Vagina (tissue), 2 donors: ENCODE results near the gene LTBP2. TPM values are rescaled to one million over a fixed set of nuclear protein-coding genes. Genes with fewer than 3 reads are reported as not detected.

Experiments
- DNase-seq, 2 donors: peaks; one replicate each; pipeline ENCODE4 v3.0.0-alpha.2; 2017; ENCODE audit errors: extremely low spot score in 2 of 2
- H3K27ac ChIP-seq: fragments of 200-600 bp; sonication (generic); one replicate; pipeline ENCODE4 v1.5.1; 2019
- H3K27me3 ChIP-seq: fragments of 200-600 bp; sonication (generic); one replicate; pipeline ENCODE4 v1.5.1; 2019
- H3K36me3 ChIP-seq, 2 donors: fragments of 200-600 bp; sonication (generic); one replicate each; pipeline ENCODE4 v1.5.1; 2017 to 2019
- H3K4me1 ChIP-seq: fragments of 200-600 bp; sonication (generic); one replicate; pipeline ENCODE4 v1.5.1; 2019
- H3K4me3 ChIP-seq, 2 donors: fragments of 200-600 bp; sonication (generic); 1 replicate in 1 of 2; 2 replicates in 1 of 2; pipeline ENCODE4 v1.5.1; 2016 to 2019
- H3K9me3 ChIP-seq: fragments of 200-600 bp; sonication (generic); one replicate; pipeline ENCODE4 v1.5.1; 2019
- CTCF ChIP-seq, 3 experiments: fragments of 450-650 bp in 2 of 3; fragments of 200-600 bp in 1 of 3; sonication (generic) in 1 of 3; IDR thresholded peaks; one replicate each; pipeline ENCODE4 v1.5.1; 2017 to 2019; ENCODE audit warnings: antibody characterized with exemption in 3 of 3, mild to moderate bottlenecking in 2 of 3, moderate library complexity in 2 of 3
- POLR2A ChIP-seq, 2 donors: fragments of 450-650 bp; IDR thresholded peaks; one replicate each; pipeline ENCODE4 v1.6.1; 2017; ENCODE audit warnings: antibody characterized with exemption in 2 of 2, mild to moderate bottlenecking in 2 of 2, moderate library complexity in 2 of 2
- POLR2AphosphoS5 ChIP-seq, 2 donors: sonication (generic); formaldehyde crosslinking; IDR thresholded peaks; one replicate each; pipeline ENCODE4 v1.9.0; 2017; ENCODE audit warnings: antibody characterized with exemption in 2 of 2, mild to moderate bottlenecking in 2 of 2, low read depth in 1 of 2; ENCODE audit not compliant: insufficient read depth in 1 of 2
- intact Hi-C: fragments of 100-400 bp; cut with DNase I; formaldehyde crosslinking; loops from one replicate; pipeline ENCODE4 v1.15.1; 2023
- total RNA-seq: library from RNA; depleted of rRNA; stranded (reverse); fragments of >200 nt; gene quantifications from one replicate; pipeline ENCODE4 v1.2.3, GENCODE V29; 2016

LTBP2 gene
- total RNA-seq, 1 donor from 2014 or later, result 52.5 TPM

DNA sequence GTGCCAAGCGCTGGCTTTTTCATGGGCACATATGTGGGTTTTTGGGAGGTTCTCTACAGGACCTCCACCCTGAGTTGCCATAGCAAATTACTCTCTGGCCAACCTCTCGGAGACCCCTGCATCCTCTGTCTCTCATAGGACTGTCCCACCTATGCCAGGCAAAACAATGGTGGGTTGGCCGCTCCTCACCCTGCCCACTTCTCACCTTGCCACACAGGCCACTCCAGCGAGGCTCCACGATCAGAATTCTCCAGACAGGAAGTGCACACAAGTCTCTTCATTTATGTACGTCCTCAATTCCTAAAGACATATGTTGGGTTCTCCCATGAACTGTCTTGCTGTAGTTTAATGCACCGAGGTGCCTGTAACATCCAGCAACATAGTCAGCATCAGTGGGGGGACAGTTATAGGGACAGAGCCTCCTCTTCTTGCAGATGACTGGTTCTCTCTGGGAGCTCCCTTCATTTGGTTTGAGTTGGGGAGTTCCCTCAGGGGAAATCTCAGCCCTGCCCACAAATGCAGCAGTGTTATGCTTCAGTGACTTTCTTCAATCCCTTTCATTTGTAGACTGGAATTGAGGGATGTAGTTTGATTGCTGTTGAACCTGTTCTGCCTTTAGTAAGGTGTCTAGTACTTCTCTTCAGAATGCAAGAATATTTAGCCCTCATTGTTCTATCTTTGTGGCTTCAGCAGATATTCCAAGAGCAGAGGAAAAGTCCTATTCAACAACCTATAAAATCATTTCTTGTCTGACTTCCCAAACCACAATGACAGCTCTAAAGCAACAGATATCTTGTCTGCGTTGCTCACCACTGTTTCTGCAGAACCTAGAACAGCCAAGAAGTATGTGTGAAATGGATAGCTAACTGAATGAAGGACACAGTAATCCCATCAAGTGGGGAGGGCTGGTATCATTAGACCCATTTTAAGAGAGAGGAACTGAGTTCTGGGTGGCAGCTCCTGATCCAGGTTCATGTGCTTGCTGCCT lies 2.8 kb upstream of the LTBP2 start:
- H3K4me1 ChIP-seq, result peaks cover 83% of the 10 kb centered on the region
- DNase-seq, result no peak
- intact Hi-C loops, result loop anchor here (5.0 kb wide), 1 partner anchor 97 kb away; the partner anchor contains the start of genes AREL1 and FCF1
- H3K9me3 ChIP-seq, result no peaks in the 10 kb centered on the region
- H3K27me3 ChIP-seq, result no peaks in the 10 kb centered on the region
- no peaks in the 10 kb centered on the region for H3K36me3 ChIP-seq
- TF ChIP-seq POLR2A (IDR thresholded peaks at IDR 0.05) (no peak), POLR2AphosphoS5 (IDR thresholded peaks at IDR 0.05; ENCODE audit: insufficient read depth in 1 of 2, low read depth in 1 of 2) (no peak), CTCF (IDR thresholded peaks at IDR 0.05) (no peak)
- H3K4me3 ChIP-seq, result no peak overlapping the region
- no peak overlapping the region for H3K27ac ChIP-seq

GRCh38 chr14:74613211-74613914 lies 1.3 kb upstream of the LTBP2 start:
- Histone ChIP-seq H3K9me3 (no peaks in the 10 kb centered on the region), H3K4me1 (peaks cover 77% of the 10 kb centered on the region), H3K27me3 (no peaks in the 10 kb centered on the region), H3K27ac (no peak overlapping the region), H3K4me3 (peak overlapping the region in 1 of 2 donors; percentile 62), H3K36me3 (no peaks in the 10 kb centered on the region)
- TF ChIP-seq CTCF (IDR thresholded peaks at IDR 0.05) (no peak), POLR2A (IDR thresholded peaks at IDR 0.05) (no peak), POLR2AphosphoS5 (IDR thresholded peaks at IDR 0.05; ENCODE audit: insufficient read depth in 1 of 2, low read depth in 1 of 2) (no peak)
- intact Hi-C loops, result loop anchor here (2.0 to 5.0 kb wide), 2 partner anchors 99 to 113 kb away; partner anchors contain the start of genes AREL1 and FCF1
- no peak for DNase-seq

DNA sequence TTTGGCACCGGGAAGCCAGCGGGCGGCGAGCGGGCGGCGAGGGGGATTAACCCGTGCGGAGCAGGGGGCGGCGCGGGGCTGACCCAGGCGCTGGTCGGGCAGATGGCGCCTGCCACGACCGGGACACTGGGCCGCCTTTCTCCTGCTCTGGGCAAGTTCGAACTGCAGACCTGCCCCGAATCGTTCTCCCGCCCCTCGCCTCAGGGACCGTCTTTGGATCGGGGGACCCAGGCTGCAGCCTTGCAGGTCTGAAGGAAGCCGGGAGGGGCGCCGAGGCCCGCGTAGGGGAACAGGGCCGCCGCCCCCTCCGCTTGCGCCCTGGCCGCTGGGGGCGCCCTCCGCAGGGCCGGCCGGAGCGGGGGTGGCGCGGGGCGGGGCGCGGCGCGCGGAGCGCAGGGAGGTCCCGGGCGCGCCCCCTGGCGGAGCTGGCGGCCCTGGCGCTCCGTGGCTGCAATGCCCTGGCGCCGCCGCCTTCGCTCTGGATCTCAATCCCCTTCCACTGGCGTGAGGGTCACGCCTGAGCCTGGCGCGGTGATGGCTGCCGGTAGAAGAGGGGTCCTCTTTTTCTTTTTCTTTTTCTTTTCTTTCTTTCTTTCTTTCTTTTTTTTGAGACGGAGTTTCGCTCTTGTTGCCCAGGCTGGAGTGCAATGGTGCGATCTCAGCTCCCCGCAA lies 449 bp upstream of the LTBP2 start:
- DNase-seq, result no peak
- Histone ChIP-seq H3K4me3 (peak overlapping the region; percentile 62 to 71), H3K4me1 (peaks cover 68% of the 10 kb centered on the region), H3K9me3 (no peaks in the 10 kb centered on the region), H3K27me3 (no peaks in the 10 kb centered on the region), H3K36me3 (no peaks in the 10 kb centered on the region), H3K27ac (peak overlapping the region; percentile 72)
- intact Hi-C loops, result loop anchor here (2.0 to 5.0 kb wide), 2 partner anchors 100 to 112 kb away; partner anchors contain the start of genes AREL1 and FCF1
- TF ChIP-seq POLR2AphosphoS5 (IDR thresholded peaks at IDR 0.05; ENCODE audit: insufficient read depth in 1 of 2, low read depth in 1 of 2) (peak in 1 of 2 donors; percentile 66), CTCF (IDR thresholded peaks at IDR 0.05) (peak; percentile 15 to 41 (median 30)), POLR2A (IDR thresholded peaks at IDR 0.05) (no peak)

DNA sequence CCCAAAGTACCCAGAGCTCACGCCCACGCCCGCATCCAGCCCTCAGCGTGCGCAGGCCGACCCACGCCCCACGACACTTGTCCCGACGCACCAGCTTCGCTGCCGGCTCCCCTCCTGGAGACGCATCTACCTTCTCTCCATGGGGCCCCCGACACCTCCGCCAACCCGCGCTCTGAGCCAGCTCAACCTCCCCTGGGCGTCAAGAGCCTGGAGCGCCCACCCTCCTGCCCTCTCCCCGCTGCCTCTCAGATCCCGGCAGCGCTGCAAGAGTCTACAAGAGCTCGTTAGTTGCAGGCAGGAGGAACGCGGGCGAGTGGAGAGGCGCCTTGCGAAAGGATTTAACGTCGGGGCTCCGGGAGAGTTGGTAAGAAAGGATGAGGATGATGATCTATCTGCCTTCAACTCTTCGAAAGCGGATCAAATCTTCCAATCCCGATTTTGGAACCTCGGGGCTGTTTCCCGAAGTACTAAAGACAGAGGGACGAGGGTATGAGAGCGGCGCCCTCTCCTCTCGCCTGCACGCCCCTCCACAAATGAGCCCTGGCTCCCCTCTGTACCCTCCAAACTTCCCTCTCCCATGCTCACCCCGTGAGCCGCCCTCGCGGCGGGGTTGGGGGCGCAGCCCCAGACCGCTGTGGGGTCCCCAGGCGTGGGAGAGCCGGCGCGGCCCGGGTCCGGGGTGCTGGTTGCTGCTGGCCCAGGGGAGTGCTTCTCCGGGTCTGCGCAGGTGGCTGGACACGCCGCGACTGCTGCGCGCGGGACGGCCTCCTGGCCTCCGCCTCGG lies 979 bp downstream of the LTBP2 start:
- H3K27me3 ChIP-seq, result no peaks in the 10 kb centered on the region

More for the DNA sequence above, 979 bp downstream of the LTBP2 start:
- Histone ChIP-seq H3K36me3 (no peaks in the 10 kb centered on the region), H3K4me1 (peaks cover 62% of the 10 kb centered on the region), H3K27ac (peak overlapping the region; percentile 72), H3K9me3 (no peaks in the 10 kb centered on the region), H3K4me3 (peak overlapping the region; percentile 62 to 71)
- TF ChIP-seq POLR2AphosphoS5 (IDR thresholded peaks at IDR 0.05; ENCODE audit: insufficient read depth in 1 of 2, low read depth in 1 of 2), result no peak
- intact Hi-C loops, result loop anchor here (5.0 kb wide), 1 partner anchor 101 kb away; the partner anchor contains the start of genes AREL1 and FCF1
- DNase-seq, result no peak
